Measurements from ENCODE around the gene NDE1.

- TF ChIP-seq CTCF (IDR thresholded peaks at IDR 0.05; ENCODE audit: low read length) (no peak), EZH2phosphoT487 (IDR thresholded peaks at IDR 0.05; ENCODE audit: low read length) (no peak)
Measured at GRCh38 chr16:15705064-15705565, 55.1 kb downstream of the NDE1 start.
